H9 (cell line): Measurements from ENCODE around the gene HS3ST2. TPM values are rescaled to one million over a fixed set of nuclear protein-coding genes. Genes with fewer than 3 reads are reported as not detected.

Source experiments
- DNase-seq: peaks from one replicate; pipeline ENCODE4 v3.0.0-alpha.2; 2017
- H2AFZ ChIP-seq: one replicate; pipeline ENCODE4 v1.6.1; 2013; ENCODE audit warnings: mild to moderate bottlenecking, low read length, control low read depth, moderate library complexity
- H2AK5ac ChIP-seq: 2 replicates; pipeline ENCODE4 v1.6.1; 2013; ENCODE audit warnings: low read length, control low read depth, mixed read lengths; ENCODE audit not compliant: insufficient read length
- H2BK120ac ChIP-seq: one replicate; pipeline ENCODE4 v1.6.1; 2013; ENCODE audit warnings: low read depth, mild to moderate bottlenecking, low read length, control low read depth, inconsistent platforms; ENCODE audit not compliant: poor library complexity, severe bottlenecking
- H2BK12ac ChIP-seq: 2 replicates; pipeline ENCODE4 v1.6.1; 2013; ENCODE audit warnings: low read length, control low read depth, mixed read lengths, low read depth; ENCODE audit not compliant: insufficient read length
- H2BK15ac ChIP-seq: 2 replicates; pipeline ENCODE4 v1.6.1; 2013; ENCODE audit warnings: low read depth, low read length, control low read depth
- H2BK20ac ChIP-seq: one replicate; pipeline ENCODE4 v1.6.1; 2013; ENCODE audit warnings: low read depth, mild to moderate bottlenecking, low read length, control low read depth, inconsistent platforms; ENCODE audit not compliant: poor library complexity, severe bottlenecking
- H2BK5ac ChIP-seq: 2 replicates; pipeline ENCODE4 v1.6.1; 2013; ENCODE audit warnings: low read length, control low read depth, mixed read lengths; ENCODE audit not compliant: insufficient read length
- H3K14ac ChIP-seq: 2 replicates; pipeline ENCODE4 v1.6.1; 2013; ENCODE audit warnings: low read length, control low read depth; ENCODE audit not compliant: insufficient read depth
- H3K18ac ChIP-seq: 2 replicates; pipeline ENCODE4 v1.6.1; 2013; ENCODE audit warnings: low read depth, mild to moderate bottlenecking, mixed read lengths, low read length, control low read depth; ENCODE audit not compliant: insufficient read length
- H3K23ac ChIP-seq: 2 replicates; pipeline ENCODE4 v1.6.1; 2013; ENCODE audit warnings: low read length, control low read depth, mixed read lengths, low read depth; ENCODE audit not compliant: insufficient read length
- H3K23me2 ChIP-seq: 2 replicates; pipeline ENCODE4 v1.6.1; 2013; ENCODE audit warnings: low read depth, mild to moderate bottlenecking, mixed read lengths, low read length, control low read depth; ENCODE audit not compliant: insufficient read length, poor library complexity, severe bottlenecking
- H3K27ac ChIP-seq: 2 replicates; pipeline ENCODE4 v1.5.1; 2013; ENCODE audit warnings: low read length, control low read depth, mixed read lengths, low read depth; ENCODE audit not compliant: insufficient read length
- H3K27me3 ChIP-seq: 2 replicates; pipeline ENCODE4 v1.6.1; 2013; ENCODE audit warnings: low read length, control low read depth, inconsistent platforms; ENCODE audit not compliant: insufficient read depth
- H3K4ac ChIP-seq: 2 replicates; pipeline ENCODE4 v1.6.1; 2013; ENCODE audit warnings: low read depth, mild to moderate bottlenecking, control low read depth, inconsistent platforms, low read length, moderate library complexity
- H3K4me1 ChIP-seq: 2 replicates; pipeline ENCODE4 v1.6.1; 2013; ENCODE audit warnings: low read length, control low read depth, inconsistent platforms; ENCODE audit not compliant: insufficient read depth
- H3K4me2 ChIP-seq: 2 replicates; pipeline ENCODE4 v1.6.1; 2013; ENCODE audit warnings: low read length, control low read depth, mixed read lengths; ENCODE audit not compliant: insufficient read length, insufficient read depth
- H3K56ac ChIP-seq: 2 replicates; pipeline ENCODE4 v1.6.1; 2013; ENCODE audit warnings: low read depth, mild to moderate bottlenecking, mixed read lengths, low read length, control low read depth; ENCODE audit not compliant: insufficient read length
- H3K79me1 ChIP-seq: 2 replicates; pipeline ENCODE4 v1.6.1; 2013; ENCODE audit warnings: low read depth, mild to moderate bottlenecking, moderate library complexity, low read length, control low read depth, inconsistent platforms; ENCODE audit not compliant: insufficient read depth, poor library complexity, severe bottlenecking
- H3K79me2 ChIP-seq: 2 replicates; pipeline ENCODE4 v1.6.1; 2013; ENCODE audit warnings: low read length, control low read depth, inconsistent platforms; ENCODE audit not compliant: insufficient read depth
- H3K9ac ChIP-seq: 2 replicates; pipeline ENCODE4 v1.6.1; 2013; ENCODE audit warnings: low read length, control low read depth, mixed read lengths; ENCODE audit not compliant: insufficient read length; ENCODE audit errors: extremely low read depth
- H3K9me3 ChIP-seq: one replicate; pipeline ENCODE4 v1.6.1; 2013; ENCODE audit warnings: low read depth, low read length, inconsistent platforms; ENCODE audit not compliant: control insufficient read depth
- H3T11ph ChIP-seq: one replicate; pipeline ENCODE4 v1.6.1; 2013; ENCODE audit warnings: mild to moderate bottlenecking, low read length, control low read depth, inconsistent platforms
- H4K20me1 ChIP-seq: one replicate; pipeline ENCODE4 v1.6.1; 2013; ENCODE audit not compliant: control insufficient read depth, insufficient read length, insufficient read depth
- H4K5ac ChIP-seq: 2 replicates; pipeline ENCODE4 v1.6.1; 2013; ENCODE audit warnings: low read depth, mild to moderate bottlenecking, mixed read lengths, low read length, control low read depth; ENCODE audit not compliant: insufficient read length
- H4K8ac ChIP-seq: replicated peaks from 2 replicates; pipeline ENCODE4 v1.6.1; 2013; ENCODE audit warnings: low read length, control low read depth, mixed read lengths, low read depth; ENCODE audit not compliant: insufficient read length
- H4K91ac ChIP-seq: 2 replicates; pipeline ENCODE4 v1.6.1; 2013; ENCODE audit warnings: low read depth, mild to moderate bottlenecking, moderate library complexity, mixed read lengths, low read length, control low read depth; ENCODE audit not compliant: insufficient read length
- H3K27ac Mint-ChIP-seq, 3 experiments: 2 replicates in 2 of 3; 3 replicates in 1 of 3; pipeline ENCODE4 v1.8.0; 2020 to 2021; ENCODE audit warnings: mixed read lengths in 3 of 3, mild to moderate bottlenecking in 1 of 3, moderate library complexity in 1 of 3
- H3K27me3 Mint-ChIP-seq: 2 replicates; pipeline ENCODE4 v1.8.0; 2021; ENCODE audit warnings: low read depth, mild to moderate bottlenecking, moderate library complexity, mixed read lengths
- H3K36me3 Mint-ChIP-seq, 3 experiments: 2 replicates in 2 of 3; 3 replicates in 1 of 3; pipeline ENCODE4 v1.8.0; 2020 to 2021; ENCODE audit warnings: low read depth in 3 of 3, mixed read lengths in 3 of 3; ENCODE audit not compliant: insufficient read depth in 1 of 3
- H3K4me1 Mint-ChIP-seq, 2 experiments: 2 replicates each; pipeline ENCODE4 v1.8.0; 2020; ENCODE audit warnings: mixed read lengths in 2 of 2
- H3K4me3 Mint-ChIP-seq, 2 experiments: 2 replicates in 1 of 2; 3 replicates in 1 of 2; pipeline ENCODE4 v1.8.0; 2020 to 2021; ENCODE audit warnings: mild to moderate bottlenecking in 2 of 2, mixed read lengths in 2 of 2, moderate library complexity in 1 of 2
- H3K9me3 Mint-ChIP-seq, 2 experiments: 2 replicates in 1 of 2; 3 replicates in 1 of 2; pipeline ENCODE4 v1.8.0; 2020; ENCODE audit warnings: mild to moderate bottlenecking in 2 of 2, mixed read lengths in 2 of 2, moderate library complexity in 1 of 2
- WGBS: extraction: QIAGEN DNeasy Blood & Tissue Kit; methylation state at CpG from one replicate; pipeline ENCODE4 v1.1.7; 2013; ENCODE audit warnings: missing lambda C conversion rate, low lambda C conversion rate, mixed read lengths; ENCODE audit not compliant: insufficient read length; ENCODE audit errors: extremely low coverage; 5-methylcytosine and 5-hydroxymethylcytosine counted together
- total RNA-seq: library from RNA; stranded (reverse); gene quantifications from 2 replicates; pipeline ENCODE4 v1.2.1, GENCODE V29; 2021
- TF ChIP-seq, protein P1 (sequence below): fragments of 200-600 bp; sonication (generic); conservative IDR thresholded peaks from 3 replicates; pipeline ENCODE4 v1.8.0; 2021; ENCODE audit warnings: antibody characterized with exemption, mild to moderate bottlenecking

Gene HS3ST2
- total RNA-seq, 1 experiment from 2014 or later = 3.1 TPM

DNA sequence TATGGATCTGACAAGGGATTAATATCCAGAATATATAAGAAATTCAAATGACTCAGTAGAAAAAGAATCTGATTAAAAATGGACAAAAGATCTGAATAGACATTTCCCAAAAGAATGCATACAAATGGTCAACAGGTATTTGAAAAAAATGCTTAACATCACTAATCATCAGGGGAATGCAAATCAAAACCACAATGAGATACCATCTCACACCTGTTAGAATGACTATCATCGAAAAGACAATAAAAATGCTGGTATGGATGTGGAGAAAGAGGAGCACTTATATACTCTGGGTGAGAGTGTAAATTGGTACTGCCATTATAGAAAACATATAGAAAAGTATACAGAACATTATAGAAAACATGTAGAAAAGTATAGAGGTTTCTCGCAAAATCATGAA, 16.4 kb upstream of the HS3ST2 start:
- Mint-ChIP-seq H3K27ac (no peak overlapping the region), H3K4me3 (no peak overlapping the region), H3K27me3 (no peaks in the 10 kb centered on the region; the same call in 1 of the 2 replicates), H3K4me1 (peaks cover 3 to 7% of the 10 kb centered on the region in 2 experiments; a peak in 3 of 4 replicates), H3K36me3 (peaks cover 5 to 13% (median 11%) of the 10 kb centered on the region in 3 experiments; a peak in 5 of 7 replicates), H3K9me3 (peaks cover 11 to 14% of the 10 kb centered on the region in 2 experiments)
- no peak overlapping the region for H3K18ac ChIP-seq
- H3K56ac ChIP-seq = no peak overlapping the region
- no peak overlapping the region for H2BK120ac ChIP-seq
- H2AK5ac ChIP-seq = no peak overlapping the region
- H3K79me2 ChIP-seq = no peaks in the 10 kb centered on the region
- WGBS = no CpG with 5 or more reads among the region's 2 CpGs
- H2AFZ ChIP-seq = no peak overlapping the region
- H2BK20ac ChIP-seq = no peak overlapping the region
- no peak overlapping the region for H4K91ac ChIP-seq
- H2BK15ac ChIP-seq = no peak overlapping the region
- H3K14ac ChIP-seq = no peak overlapping the region
- no peak overlapping the region for H2BK5ac ChIP-seq
- H3K79me1 ChIP-seq = no peaks in the 10 kb centered on the region
- no peak overlapping the region for H3K9ac ChIP-seq
- no peak overlapping the region for H4K8ac ChIP-seq
- H3K4me1 ChIP-seq = no peaks in the 10 kb centered on the region
- H3K9me3 ChIP-seq = peaks cover 14% of the 10 kb centered on the region
- no peaks in the 10 kb centered on the region for H3K23me2 ChIP-seq
- H3K23ac ChIP-seq = no peak overlapping the region
- TF ChIP-seq, protein P1, sequence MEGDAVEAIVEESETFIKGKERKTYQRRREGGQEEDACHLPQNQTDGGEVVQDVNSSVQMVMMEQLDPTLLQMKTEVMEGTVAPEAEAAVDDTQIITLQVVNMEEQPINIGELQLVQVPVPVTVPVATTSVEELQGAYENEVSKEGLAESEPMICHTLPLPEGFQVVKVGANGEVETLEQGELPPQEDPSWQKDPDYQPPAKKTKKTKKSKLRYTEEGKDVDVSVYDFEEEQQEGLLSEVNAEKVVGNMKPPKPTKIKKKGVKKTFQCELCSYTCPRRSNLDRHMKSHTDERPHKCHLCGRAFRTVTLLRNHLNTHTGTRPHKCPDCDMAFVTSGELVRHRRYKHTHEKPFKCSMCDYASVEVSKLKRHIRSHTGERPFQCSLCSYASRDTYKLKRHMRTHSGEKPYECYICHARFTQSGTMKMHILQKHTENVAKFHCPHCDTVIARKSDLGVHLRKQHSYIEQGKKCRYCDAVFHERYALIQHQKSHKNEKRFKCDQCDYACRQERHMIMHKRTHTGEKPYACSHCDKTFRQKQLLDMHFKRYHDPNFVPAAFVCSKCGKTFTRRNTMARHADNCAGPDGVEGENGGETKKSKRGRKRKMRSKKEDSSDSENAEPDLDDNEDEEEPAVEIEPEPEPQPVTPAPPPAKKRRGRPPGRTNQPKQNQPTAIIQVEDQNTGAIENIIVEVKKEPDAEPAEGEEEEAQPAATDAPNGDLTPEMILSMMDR = no peak
- H4K20me1 ChIP-seq = no peaks in the 10 kb centered on the region
- no peak overlapping the region for H3K4ac ChIP-seq
- DNase-seq = no peak
- no peak overlapping the region for H3K27ac ChIP-seq
- no peak overlapping the region for H3T11ph ChIP-seq
- no peak overlapping the region for H2BK12ac ChIP-seq
- no peak overlapping the region for H4K5ac ChIP-seq
- H3K4me2 ChIP-seq = no peak overlapping the region
- H3K27me3 ChIP-seq = no peaks in the 10 kb centered on the region
